Femur (tissue), 1 donor: ENCODE data around the gene NAV3.

Experiments
- DNase-seq: peaks from one replicate; pipeline ENCODE4 v3.0.0-alpha.2; 2017

The NAV3 gene

GRCh38 chr12:77842430-77842829 lies 11.7 kb downstream of the NAV3 start:
- no peak for DNase-seq

GRCh38 chr12:77845831-77846230 lies 15.1 kb downstream of the NAV3 start:
- no peak for DNase-seq

GRCh38 chr12:77847060-77847541 lies 16.4 kb downstream of the NAV3 start:
- no peak for DNase-seq

- DNase-seq: no peak
These were observed 17.2 kb downstream of the NAV3 start for GRCh38 chr12:77847680-77848431.

GRCh38 chr12:77850129-77850528 lies 19.4 kb downstream of the NAV3 start:
- no peak for DNase-seq

- DNase-seq: no peak
These were observed 20.0 kb downstream of the NAV3 start for GRCh38 chr12:77850698-77851097.

- no peak for DNase-seq
These were observed 24.9 kb downstream of the NAV3 start for GRCh38 chr12:77855548-77855947.

GRCh38 chr12:77861317-77861716 lies 30.6 kb downstream of the NAV3 start:
- no peak for DNase-seq

- no peak for DNase-seq
These were observed 34.5 kb downstream of the NAV3 start for GRCh38 chr12:77865178-77865577.

GRCh38 chr12:77878901-77879300 lies 48.2 kb downstream of the NAV3 start:
- DNase-seq: no peak

- no peak for DNase-seq
These were observed 52.0 kb downstream of the NAV3 start for GRCh38 chr12:77882709-77883108.

GRCh38 chr12:77888611-77889010 lies 57.9 kb downstream of the NAV3 start:
- no peak for DNase-seq

- DNase-seq: no peak
These were observed 60.9 kb downstream of the NAV3 start for GRCh38 chr12:77891518-77892147.

- DNase-seq: peak; percentile 22
These were observed 63.2 kb downstream of the NAV3 start for GRCh38 chr12:77893918-77894317.

- no peak for DNase-seq
These were observed 63.9 kb downstream of the NAV3 start for GRCh38 chr12:77894556-77894955.

- no peak for DNase-seq
These were observed 65.0 kb downstream of the NAV3 start for GRCh38 chr12:77895699-77896098.

- DNase-seq: no peak
These were observed 77.2 kb downstream of the NAV3 start for GRCh38 chr12:77907936-77908335.

GRCh38 chr12:77914081-77914488 lies 83.4 kb downstream of the NAV3 start:
- DNase-seq: no peak

- no peak for DNase-seq
These were observed 84.4 kb downstream of the NAV3 start for GRCh38 chr12:77915071-77915600.

- DNase-seq: no peak
These were observed 85.6 kb downstream of the NAV3 start for GRCh38 chr12:77916276-77916675.

- no peak for DNase-seq
These were observed 87.4 kb downstream of the NAV3 start for GRCh38 chr12:77918046-77918445.

- DNase-seq: no peak
These were observed 88.8 kb downstream of the NAV3 start for GRCh38 chr12:77919450-77919849.

- no peak for DNase-seq
These were observed 93.2 kb downstream of the NAV3 start for GRCh38 chr12:77923882-77924281.

- no peak for DNase-seq
These were observed 94.0 kb downstream of the NAV3 start for GRCh38 chr12:77924703-77925102.
